Endometrial microvascular endothelial cells (primary cell): ENCODE measurements around the gene PGBD5. TPM values are rescaled to one million over a fixed set of nuclear protein-coding genes. Genes with fewer than 3 reads are reported as not detected.

ENCODE experiments used
- in situ Hi-C: cut with HindIII; loops from 2 replicates; pipeline ENCODE4 v1.10.0; 2017; ENCODE audit warnings: low sequenced_read_pairs, low pct_unique_long_range_greater_than_20kb; ENCODE audit errors: inconsistent ontology term
- total RNA-seq: library from RNA; depleted of rRNA; stranded (reverse); fragments of >200 nt; gene quantifications from one replicate; pipeline ENCODE4 v1.2.3, GENCODE V29; 2015; ENCODE audit errors: inconsistent ontology term

PGBD5 gene
- total RNA-seq, 1 donor from 2014 or later, result not detected

GRCh38 chr1:230280054-230280795, 145.9 kb downstream of the PGBD5 start:
- in situ Hi-C loops, result no loop called here

- in situ Hi-C loops, result no loop called here
These were observed 146.6 kb downstream of the PGBD5 start for GRCh38 chr1:230279583-230279945.

GRCh38 chr1:230278871-230279582, 147.1 kb downstream of the PGBD5 start:
- in situ Hi-C loops, result no loop called here

GRCh38 chr1:230278376-230278775, 147.8 kb downstream of the PGBD5 start:
- in situ Hi-C loops, result no loop called here

GRCh38 chr1:230277201-230278025, 148.7 kb downstream of the PGBD5 start:
- in situ Hi-C loops, result no loop called here

- in situ Hi-C loops, result no loop called here
These were observed 149.7 kb downstream of the PGBD5 start for GRCh38 chr1:230276401-230276800.

GRCh38 chr1:230274254-230274653, 151.9 kb downstream of the PGBD5 start:
- in situ Hi-C loops, result no loop called here

- in situ Hi-C loops, result no loop called here
These were observed 152.9 kb downstream of the PGBD5 start for GRCh38 chr1:230273141-230273710.

GRCh38 chr1:230272557-230272956, 153.6 kb downstream of the PGBD5 start:
- in situ Hi-C loops, result no loop called here

- in situ Hi-C loops, result no loop called here
These were observed 154.7 kb downstream of the PGBD5 start for GRCh38 chr1:230271300-230272035.

- in situ Hi-C loops, result no loop called here
These were observed 155.4 kb downstream of the PGBD5 start for GRCh38 chr1:230270559-230271281.

- in situ Hi-C loops, result no loop called here
These were observed 156.0 kb downstream of the PGBD5 start for GRCh38 chr1:230270185-230270558.

- in situ Hi-C loops, result no loop called here
These were observed 157.6 kb downstream of the PGBD5 start for GRCh38 chr1:230268371-230269170.

GRCh38 chr1:230267338-230268065, 158.6 kb downstream of the PGBD5 start:
- in situ Hi-C loops, result no loop called here

- in situ Hi-C loops, result no loop called here
These were observed 159.7 kb downstream of the PGBD5 start for GRCh38 chr1:230266456-230266855.

- in situ Hi-C loops, result no loop called here
These were observed 160.7 kb downstream of the PGBD5 start for GRCh38 chr1:230265200-230266115.
